ENCODE measurements around the gene DPEP2.

DPEP2 gene

DNA sequence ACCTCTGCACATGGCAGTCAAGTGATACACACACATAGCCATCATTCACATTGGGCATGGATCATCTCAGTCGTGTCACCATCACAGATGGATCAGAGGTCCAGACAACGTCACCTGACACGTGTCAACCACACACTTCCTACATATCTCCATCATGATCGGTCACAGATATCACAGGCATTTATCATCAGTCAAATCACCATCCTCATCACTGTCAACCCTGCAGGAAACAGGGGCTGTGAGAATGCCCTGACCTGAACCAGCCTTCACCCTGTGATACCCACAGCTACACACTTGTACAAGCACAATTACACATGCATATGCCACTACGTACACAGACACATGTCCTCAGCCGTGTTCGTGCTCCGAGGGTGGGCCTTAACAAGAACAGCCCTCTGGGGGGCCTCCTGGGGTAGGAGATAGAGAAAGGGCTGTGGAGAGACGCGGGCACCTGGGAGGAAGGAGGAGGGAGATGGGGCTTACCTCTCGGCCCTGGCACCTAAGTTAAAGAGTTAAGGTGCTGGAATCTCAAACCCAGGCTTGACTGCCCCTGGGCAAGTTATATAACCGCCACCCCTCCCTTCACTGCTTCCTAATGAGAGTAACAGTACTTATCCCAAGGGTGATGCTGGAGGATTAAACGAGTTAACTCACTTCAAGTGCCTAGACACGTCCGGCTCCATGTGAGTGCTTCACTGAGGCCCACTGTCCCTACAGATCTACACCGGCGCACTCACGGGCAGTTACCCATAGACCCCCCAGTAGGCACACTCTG lies 31.9 kb downstream of the DPEP2 start:
- DNase-seq (ENCODE audit: low read depth, low spot score), result no peak
- peak overlapping the region; percentile 92 for H3K4me3 ChIP-seq (ENCODE audit: low read depth, low read length)
- TF ChIP-seq, protein P1, sequence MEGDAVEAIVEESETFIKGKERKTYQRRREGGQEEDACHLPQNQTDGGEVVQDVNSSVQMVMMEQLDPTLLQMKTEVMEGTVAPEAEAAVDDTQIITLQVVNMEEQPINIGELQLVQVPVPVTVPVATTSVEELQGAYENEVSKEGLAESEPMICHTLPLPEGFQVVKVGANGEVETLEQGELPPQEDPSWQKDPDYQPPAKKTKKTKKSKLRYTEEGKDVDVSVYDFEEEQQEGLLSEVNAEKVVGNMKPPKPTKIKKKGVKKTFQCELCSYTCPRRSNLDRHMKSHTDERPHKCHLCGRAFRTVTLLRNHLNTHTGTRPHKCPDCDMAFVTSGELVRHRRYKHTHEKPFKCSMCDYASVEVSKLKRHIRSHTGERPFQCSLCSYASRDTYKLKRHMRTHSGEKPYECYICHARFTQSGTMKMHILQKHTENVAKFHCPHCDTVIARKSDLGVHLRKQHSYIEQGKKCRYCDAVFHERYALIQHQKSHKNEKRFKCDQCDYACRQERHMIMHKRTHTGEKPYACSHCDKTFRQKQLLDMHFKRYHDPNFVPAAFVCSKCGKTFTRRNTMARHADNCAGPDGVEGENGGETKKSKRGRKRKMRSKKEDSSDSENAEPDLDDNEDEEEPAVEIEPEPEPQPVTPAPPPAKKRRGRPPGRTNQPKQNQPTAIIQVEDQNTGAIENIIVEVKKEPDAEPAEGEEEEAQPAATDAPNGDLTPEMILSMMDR (IDR thresholded peaks at IDR 0.05; ENCODE audit: low read depth, low read length), result no peak
- in situ Hi-C loops (cut with HindIII; ENCODE audit: low sequenced_read_pairs), result no loop called here

DNA sequence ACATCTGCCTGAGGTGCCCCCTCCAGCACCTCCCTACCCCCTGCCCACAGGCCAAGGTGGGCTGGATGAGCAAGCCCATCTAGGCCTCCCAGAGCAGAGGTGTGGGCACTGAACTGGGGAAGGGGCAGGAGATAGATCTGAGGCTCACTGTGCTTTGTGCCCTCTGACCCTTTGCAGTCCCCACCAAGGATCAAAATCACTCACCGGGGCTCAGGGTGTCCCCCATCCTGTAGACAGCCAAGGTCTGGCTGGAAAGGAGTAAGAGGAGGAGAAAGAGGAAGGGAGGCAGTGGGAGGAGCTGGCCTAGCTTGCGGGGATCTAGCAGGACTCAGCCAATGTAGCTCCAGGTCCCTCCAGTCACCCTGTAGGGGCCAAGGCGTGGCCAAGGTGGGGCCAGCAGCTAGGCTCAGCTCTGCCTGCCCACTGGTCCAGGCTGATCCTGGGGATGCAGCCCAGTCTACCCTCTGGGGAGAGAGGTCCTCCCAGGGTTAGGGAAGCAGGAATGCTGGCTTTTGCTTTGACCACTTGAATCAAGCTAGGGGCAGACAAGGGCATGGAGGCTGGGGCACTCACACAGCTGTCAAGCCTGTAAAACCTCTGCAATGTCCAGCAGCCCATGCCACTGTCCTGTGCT lies 32.6 kb downstream of the DPEP2 start:
- H3K4me3 ChIP-seq (ENCODE audit: low read depth, low read length), result peak overlapping the region; percentile 92
- DNase-seq (ENCODE audit: low read depth, low spot score), result no peak

DNA sequence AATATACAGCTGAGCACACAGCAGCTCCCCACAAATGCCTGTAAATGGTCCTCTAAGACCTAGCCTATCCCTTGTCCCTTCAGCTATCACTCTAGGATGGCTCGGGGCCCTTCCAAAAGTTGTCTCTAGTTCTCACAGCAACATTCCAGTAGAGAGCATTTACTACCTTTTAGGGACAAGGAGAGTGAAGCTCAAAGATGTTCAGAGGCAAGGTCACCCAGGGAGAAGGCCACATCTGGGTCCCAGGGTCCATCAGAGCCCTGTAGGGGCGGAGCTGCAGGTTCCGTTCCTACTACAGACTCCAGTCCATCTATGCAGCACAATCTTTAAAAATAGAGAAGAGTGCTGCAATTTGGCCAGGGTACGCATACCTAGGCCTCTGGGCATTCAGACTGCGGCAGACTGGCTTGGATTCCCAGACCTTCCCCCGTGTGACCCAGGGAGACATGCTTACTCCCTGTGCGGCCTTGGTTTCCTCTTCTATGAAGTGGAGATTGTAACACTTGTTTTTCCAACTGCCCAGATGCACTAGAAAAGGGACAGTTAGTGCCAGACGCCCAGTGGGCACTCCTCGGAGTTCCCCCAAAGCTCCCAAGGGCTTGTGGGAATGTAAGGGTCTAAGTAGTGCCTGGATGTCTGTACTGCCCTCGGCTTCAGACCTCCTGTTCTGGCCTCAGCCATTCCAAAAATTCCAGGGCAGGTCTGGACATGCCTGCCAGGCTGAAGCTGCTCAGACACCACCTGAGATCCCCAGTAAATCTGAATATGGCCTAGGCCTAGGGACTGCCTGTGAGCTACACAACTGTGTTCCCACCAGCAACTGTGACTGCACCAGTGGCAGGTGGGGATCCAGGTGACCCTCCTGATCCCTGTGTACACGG lies 33.4 kb downstream of the DPEP2 start:
- DNase-seq (ENCODE audit: low read depth, low spot score), result no peak
- in situ Hi-C loops (cut with HindIII; ENCODE audit: low sequenced_read_pairs), result no loop called here
- TF ChIP-seq, protein P1 (IDR thresholded peaks at IDR 0.05; ENCODE audit: low read depth, low read length), result no peak
- peak overlapping the region; percentile 92 for H3K4me3 ChIP-seq (ENCODE audit: low read depth, low read length)

More for the DNA sequence above, 32.6 kb downstream of the DPEP2 start:
- in situ Hi-C loops (cut with HindIII; ENCODE audit: low sequenced_read_pairs), result no loop called here
- TF ChIP-seq, protein P1 (IDR thresholded peaks at IDR 0.05; ENCODE audit: low read depth, low read length), result no peak

DNA sequence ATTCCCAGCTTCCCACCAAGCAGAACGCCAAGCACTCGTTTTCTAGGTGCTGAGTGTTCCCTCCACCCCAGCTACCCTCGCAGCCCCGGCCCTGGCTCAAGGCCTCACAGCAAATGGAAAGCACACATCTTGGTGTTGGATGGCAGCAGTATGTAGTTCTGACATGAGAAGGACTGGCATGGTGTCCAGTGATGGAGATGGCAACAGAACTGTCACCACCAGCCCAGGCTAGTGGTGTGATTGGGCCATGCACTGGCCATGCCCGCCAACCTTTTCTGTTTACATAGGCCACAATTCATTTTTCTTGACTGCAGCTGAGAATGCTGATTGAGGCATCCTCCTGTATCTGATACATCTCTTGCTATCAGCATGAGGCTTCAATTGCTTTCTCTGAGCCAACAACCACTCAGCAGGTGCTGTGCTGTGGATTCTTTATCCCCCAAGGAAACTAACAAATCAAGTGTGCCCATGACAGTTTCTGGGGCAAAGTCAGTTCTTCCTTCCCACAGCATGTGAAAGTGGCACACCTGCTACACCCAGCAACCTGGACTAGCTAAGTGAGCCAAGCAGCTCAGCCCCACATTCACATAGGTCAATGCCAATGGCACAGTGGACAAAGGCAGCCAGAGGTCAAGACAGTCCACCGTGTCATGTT lies 34.7 kb downstream of the DPEP2 start:
- DNase-seq (ENCODE audit: low read depth, low spot score), result no peak
- in situ Hi-C loops (cut with HindIII; ENCODE audit: low sequenced_read_pairs), result no loop called here
- no peak overlapping the region for H3K4me3 ChIP-seq (ENCODE audit: low read depth, low read length)
- TF ChIP-seq, protein P1 (IDR thresholded peaks at IDR 0.05; ENCODE audit: low read depth, low read length), result no peak

DNA sequence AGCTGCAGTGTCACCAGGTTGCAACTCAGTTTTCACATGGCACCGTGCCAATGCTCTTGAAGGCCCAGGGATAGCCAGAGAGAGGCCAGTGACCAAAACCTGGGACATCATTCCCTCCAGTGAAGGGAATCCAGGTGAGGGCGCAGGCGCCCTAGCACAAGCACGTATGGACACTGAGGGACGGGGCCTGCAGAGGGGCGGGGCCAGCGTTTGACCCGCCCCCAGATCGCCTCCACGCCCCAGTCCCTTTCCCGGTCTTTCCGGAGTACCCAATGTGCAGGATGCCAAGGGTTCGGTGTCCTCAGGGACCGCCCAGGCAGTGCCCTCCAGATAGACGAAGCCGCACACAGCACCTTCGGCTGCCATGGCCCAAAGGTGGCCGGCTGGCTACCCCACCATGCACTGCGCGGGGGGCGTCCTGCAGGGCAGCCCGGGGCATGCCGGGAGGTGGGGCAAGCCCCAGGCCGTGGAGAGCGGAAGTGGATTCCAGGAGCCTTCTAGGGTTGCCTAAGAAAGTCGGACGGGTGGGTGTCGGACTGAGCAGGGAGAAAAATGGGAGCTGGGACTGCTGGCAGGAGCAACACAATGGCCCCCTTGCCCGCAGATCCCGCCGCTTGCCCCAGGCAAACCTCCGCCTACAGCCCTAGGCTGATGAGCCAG lies 35.5 kb downstream of the DPEP2 start:
- no peak overlapping the region for H3K4me3 ChIP-seq (ENCODE audit: low read depth, low read length)
- no peak for DNase-seq (ENCODE audit: low read depth, low spot score)
- TF ChIP-seq, protein P1 (IDR thresholded peaks at IDR 0.05; ENCODE audit: low read depth, low read length), result no peak
- in situ Hi-C loops (cut with HindIII; ENCODE audit: low sequenced_read_pairs), result no loop called here
